NCI-H1436 treated with DMSO at 0.1 percent for 48 hours (cell line): ENCODE data around the gene MCTP2.

Source experiments
- DNase-seq: peaks from one replicate; lab custom pipeline; 2025; lab: John Stamatoyannopoulos, UW

Gene MCTP2, protein sequence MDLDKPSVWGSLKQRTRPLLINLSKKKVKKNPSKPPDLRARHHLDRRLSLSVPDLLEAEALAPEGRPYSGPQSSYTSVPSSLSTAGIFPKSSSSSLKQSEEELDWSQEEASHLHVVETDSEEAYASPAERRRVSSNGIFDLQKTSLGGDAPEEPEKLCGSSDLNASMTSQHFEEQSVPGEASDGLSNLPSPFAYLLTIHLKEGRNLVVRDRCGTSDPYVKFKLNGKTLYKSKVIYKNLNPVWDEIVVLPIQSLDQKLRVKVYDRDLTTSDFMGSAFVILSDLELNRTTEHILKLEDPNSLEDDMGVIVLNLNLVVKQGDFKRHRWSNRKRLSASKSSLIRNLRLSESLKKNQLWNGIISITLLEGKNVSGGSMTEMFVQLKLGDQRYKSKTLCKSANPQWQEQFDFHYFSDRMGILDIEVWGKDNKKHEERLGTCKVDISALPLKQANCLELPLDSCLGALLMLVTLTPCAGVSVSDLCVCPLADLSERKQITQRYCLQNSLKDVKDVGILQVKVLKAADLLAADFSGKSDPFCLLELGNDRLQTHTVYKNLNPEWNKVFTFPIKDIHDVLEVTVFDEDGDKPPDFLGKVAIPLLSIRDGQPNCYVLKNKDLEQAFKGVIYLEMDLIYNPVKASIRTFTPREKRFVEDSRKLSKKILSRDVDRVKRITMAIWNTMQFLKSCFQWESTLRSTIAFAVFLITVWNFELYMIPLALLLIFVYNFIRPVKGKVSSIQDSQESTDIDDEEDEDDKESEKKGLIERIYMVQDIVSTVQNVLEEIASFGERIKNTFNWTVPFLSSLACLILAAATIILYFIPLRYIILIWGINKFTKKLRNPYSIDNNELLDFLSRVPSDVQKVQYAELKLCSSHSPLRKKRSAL

GRCh38 chr15:94230883-94231722 lies at the start of gene MCTP2:
TSS of gene MCTP2 (plus strand) at chr15:94231561. CDS start at chr15:94298266, 66,705 bp downstream.
- DNase-seq: no peak

- DNase-seq: no peak
Measured at GRCh38 chr15:94182883-94183282, 48.5 kb upstream of the MCTP2 start.

- no peak for DNase-seq
Measured at GRCh38 chr15:94185547-94186236, 45.7 kb upstream of the MCTP2 start.

DNA sequence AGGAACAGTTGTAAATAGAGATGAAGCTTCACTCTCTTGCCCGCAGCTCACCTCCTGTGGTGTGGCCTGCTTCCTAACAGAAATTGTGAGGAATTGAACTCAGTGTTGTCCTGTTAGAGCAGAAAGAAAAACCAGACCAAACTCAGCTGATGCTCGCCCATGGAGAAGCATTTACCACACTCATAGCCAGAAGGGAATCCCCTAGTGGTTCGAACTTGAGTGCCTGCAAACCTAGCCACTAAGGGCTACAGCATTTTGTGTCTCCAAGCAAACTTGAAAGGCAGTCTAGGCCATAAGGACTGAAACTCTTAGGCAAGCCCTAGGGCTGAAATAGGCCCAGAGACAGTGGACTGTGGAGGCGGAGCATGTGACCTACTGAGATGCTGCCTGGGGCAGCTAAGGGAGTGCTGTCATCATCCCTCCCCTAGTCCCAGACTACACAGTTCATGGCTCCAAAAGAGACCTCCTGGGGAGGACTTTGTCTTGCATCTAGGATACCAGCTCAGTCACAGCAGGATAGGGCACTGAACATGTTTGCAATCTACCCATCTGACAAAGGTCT lies 44.5 kb upstream of the MCTP2 start:
- no peak for DNase-seq

DNA sequence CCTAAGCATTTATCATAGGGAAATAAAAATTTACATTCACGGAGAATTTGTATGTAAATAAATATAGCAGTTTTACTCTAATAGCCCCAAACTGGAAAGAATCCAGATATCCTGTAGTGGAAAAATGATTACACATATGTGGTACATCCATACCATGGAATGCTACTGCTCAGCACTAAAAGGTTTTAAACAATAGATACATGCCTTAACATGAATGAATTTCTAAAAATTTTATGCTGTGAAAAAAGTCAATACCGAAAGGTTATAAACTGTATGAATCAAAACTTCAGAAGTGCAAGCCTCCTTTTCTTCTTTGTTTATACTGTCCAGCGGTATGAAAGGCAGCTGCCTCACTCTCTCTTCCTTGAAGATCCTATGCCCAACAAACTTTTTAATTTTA lies 37.5 kb upstream of the MCTP2 start:
- DNase-seq: no peak

GRCh38 chr15:94196531-94196930 lies 34.8 kb upstream of the MCTP2 start:
- DNase-seq: no peak

GRCh38 chr15:94198633-94199032 lies 32.7 kb upstream of the MCTP2 start:
- no peak for DNase-seq

GRCh38 chr15:94199725-94200124 lies 31.6 kb upstream of the MCTP2 start:
- DNase-seq: no peak

GRCh38 chr15:94203306-94203705 lies 28.1 kb upstream of the MCTP2 start:
- DNase-seq: no peak

DNA sequence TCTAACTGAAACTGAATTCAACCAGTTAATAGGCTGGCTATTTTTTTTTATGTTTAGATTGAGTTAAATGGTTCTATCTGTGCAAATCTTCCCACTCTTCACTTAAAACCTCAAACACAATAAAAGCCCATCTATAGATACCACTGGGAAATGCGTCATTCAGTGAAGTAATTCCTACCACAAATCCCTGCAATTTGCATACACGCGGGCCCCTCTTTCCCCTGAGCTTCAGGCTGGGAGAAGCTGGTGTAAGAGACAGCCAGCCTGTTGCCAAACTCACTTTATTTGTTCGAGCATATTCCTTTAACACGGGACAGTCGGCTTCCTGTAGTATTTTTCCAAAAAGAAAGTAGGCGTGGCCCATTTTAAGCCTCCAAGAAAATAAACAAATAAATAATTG lies 26.0 kb upstream of the MCTP2 start:
- no peak for DNase-seq

DNA sequence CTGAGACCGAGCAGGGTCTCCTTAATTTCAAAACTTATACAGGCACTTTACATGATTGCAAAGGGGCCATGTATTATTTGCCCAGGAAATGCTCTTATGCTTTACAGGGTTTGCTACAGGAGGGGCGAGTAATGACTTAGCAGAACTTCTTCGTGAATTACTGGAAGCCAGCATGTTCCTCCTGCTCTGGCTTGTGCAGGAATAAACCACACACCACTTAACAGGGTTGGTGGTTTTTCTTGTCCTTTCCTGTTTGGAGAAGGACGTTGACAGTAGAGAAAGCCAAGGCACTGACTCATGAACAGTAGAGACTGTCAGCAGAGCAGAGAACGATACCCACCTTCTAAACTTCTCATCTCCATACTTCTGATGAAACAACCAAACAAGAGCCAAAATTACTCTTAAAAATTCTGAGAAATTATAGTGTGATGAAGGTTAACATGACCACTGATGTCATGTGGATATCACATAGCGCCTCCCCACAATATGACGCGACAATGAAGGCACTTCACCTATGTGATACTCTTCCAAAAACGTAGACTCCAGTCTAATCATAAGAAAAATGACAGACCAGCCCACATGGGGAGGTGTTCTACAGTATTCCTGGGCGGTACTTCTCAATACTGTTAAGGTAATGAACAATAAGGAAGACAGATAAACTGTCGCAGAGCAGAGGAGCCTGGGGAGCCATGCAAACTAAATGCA lies 24.7 kb upstream of the MCTP2 start:
- DNase-seq: no peak

- DNase-seq: no peak
Measured at GRCh38 chr15:94212291-94212690, 19.1 kb upstream of the MCTP2 start.

- no peak for DNase-seq
Measured at GRCh38 chr15:94225616-94226015, 5.7 kb upstream of the MCTP2 start.

GRCh38 chr15:94228611-94229010 lies 2.8 kb upstream of the MCTP2 start:
- no peak for DNase-seq

- no peak for DNase-seq
Measured at GRCh38 chr15:94229591-94230369, 1.6 kb upstream of the MCTP2 start.

DNA sequence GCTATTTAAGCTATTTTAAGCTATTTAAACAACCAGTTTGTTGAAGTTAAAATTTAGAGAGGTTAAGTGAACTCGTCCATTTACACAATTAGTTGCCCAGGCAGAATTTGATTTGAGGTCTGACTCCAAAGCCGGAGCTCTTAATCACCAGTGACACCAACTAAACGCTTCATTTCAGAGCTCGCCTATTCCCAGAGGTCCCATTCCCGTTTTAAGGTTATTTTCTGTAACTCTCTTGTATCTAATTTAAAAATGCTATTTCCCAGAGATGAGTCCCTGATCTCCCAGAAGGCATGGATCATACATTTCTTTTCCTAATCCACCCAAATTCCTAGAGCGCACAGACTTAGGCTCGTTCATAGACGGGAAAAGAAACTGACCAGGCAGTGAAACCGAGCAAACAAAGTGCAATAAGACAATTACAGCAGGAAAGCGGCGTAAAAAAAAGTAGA lies 904 bp upstream of the MCTP2 start:
- DNase-seq: no peak

DNA sequence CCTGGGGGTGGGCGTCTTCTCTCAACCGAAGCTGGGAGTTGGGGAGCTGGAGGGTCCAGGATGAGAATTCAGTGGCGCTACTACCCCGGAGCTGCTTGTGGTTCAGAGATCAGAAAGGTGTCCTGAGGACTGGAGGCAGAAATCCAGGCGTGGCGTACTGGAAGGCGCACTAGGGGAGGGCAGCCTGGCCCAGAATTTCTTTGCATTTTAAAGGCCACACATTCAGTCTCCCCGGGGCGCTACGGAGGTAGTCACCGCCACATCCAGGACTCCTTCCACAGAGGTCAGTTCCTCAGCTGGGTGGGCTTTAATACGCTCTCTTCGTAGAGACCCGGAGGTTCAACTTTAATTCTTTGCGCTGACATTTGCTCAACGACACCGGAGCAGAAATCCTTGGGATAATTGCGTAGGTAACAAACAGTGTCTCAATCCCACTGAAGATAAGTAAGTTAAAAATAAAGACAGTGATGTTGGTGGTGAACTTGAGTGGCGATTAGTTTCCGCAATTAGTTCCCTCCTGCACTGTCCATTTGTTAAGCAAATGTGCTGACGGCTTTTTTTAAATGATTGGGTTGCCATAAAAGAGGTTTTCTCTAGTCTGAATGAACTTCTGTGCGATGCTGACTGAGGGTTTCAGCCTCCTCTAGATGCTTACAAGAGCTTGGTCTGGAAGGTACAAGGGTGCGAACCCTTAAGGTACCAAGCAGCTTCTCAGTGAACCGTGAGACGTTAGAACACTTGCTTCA lies 535 bp downstream of the MCTP2 start:
- no peak for DNase-seq

GRCh38 chr15:94233441-94233840 lies 2.1 kb downstream of the MCTP2 start:
- DNase-seq: no peak

- no peak for DNase-seq
Measured at GRCh38 chr15:94234300-94234699, 2.9 kb downstream of the MCTP2 start.
